SU-DHL-6 (cell line): ENCODE results near the gene ZNF18.
"Not testable (repeated sequence)": the region's sequence is repeated elsewhere in the genome, so short reads cannot be mapped to it uniquely, and the experiment has no call there.

ENCODE experiments used
- H2AFZ ChIP-seq: fragments of 200-600 bp; sonication (generic); 2 replicates; pipeline ENCODE4 v1.6.1; 2014; ENCODE audit warnings: low read depth, mild to moderate bottlenecking, moderate library complexity, mixed read lengths, antibody characterized with exemption, low read length; ENCODE audit not compliant: severe bottlenecking
- H3F3A ChIP-seq: fragments of 200-600 bp; shearing (Covaris generic); 2 replicates; pipeline ENCODE4 v1.6.0; 2016; ENCODE audit warnings: antibody characterized with exemption, mild to moderate bottlenecking; ENCODE audit not compliant: insufficient read depth
- H3K27ac ChIP-seq: fragments of 200-600 bp; sonication (generic); 2 replicates; pipeline ENCODE4 v1.5.1; 2016; ENCODE audit warnings: low read depth, mild to moderate bottlenecking, low read length, moderate library complexity, mixed read lengths
- H3K27me3 ChIP-seq: fragments of 200-600 bp; sonication (generic), shearing (Covaris generic); 2 replicates; pipeline ENCODE4 v1.6.0; 2014; ENCODE audit warnings: mild to moderate bottlenecking, low read length
- H3K36me3 ChIP-seq: fragments of 200-600 bp; sonication (generic); 2 replicates; pipeline ENCODE4 v1.6.1; 2014; ENCODE audit warnings: mild to moderate bottlenecking, low read length, mixed read lengths
- H3K4me2 ChIP-seq: fragments of 300-600, 200-600 bp; shearing (Covaris generic), sonication (generic); 2 replicates; pipeline ENCODE4 v1.6.0; 2014; ENCODE audit warnings: low read length, low read depth, mild to moderate bottlenecking; ENCODE audit not compliant: poor library complexity, severe bottlenecking
- H3K4me3 ChIP-seq: fragments of 200-600 bp; sonication (generic); 2 replicates; pipeline ENCODE4 v1.5.1; 2014; ENCODE audit warnings: antibody characterized with exemption, low read length, mild to moderate bottlenecking, mixed read lengths; ENCODE audit not compliant: insufficient read depth, poor library complexity, severe bottlenecking
- H3K79me2 ChIP-seq: fragments of 200-600 bp; sonication (generic); 2 replicates; pipeline ENCODE4 v1.6.1; 2014; ENCODE audit warnings: mild to moderate bottlenecking, low read length, moderate library complexity; ENCODE audit not compliant: insufficient read depth
- H3K9ac ChIP-seq: fragments of 200-600 bp; sonication (generic); 2 replicates; pipeline ENCODE4 v1.7.0; 2014; ENCODE audit warnings: mild to moderate bottlenecking, low read length
- H3K9me2 ChIP-seq: fragments of 200-600 bp; sonication (generic); replicated peaks from 2 replicates; pipeline ENCODE4 v1.6.1; 2014; ENCODE audit warnings: low read length; ENCODE audit not compliant: insufficient read depth
- H3K9me3 ChIP-seq: fragments of 200-600 bp; sonication (generic); 2 replicates; pipeline ENCODE4 v1.6.1; 2014; ENCODE audit warnings: low read length, mixed read lengths; ENCODE audit not compliant: insufficient read depth
- H4K20me1 ChIP-seq: fragments of 200-600 bp; sonication (generic); 2 replicates; pipeline ENCODE4 v1.6.1; 2014; ENCODE audit warnings: low read depth, mild to moderate bottlenecking, antibody characterized with exemption, low read length, moderate library complexity, mixed read lengths
- EZH2phosphoT487 ChIP-seq: fragments of 200-600 bp; sonication (generic), shearing (Covaris generic); conservative IDR thresholded peaks from 2 replicates; pipeline ENCODE4 v1.6.1; 2018; ENCODE audit warnings: mild to moderate bottlenecking, antibody characterized with exemption, low read length, moderate library complexity, mixed read lengths
- TF ChIP-seq, protein P1 (sequence below): fragments of 200-600 bp; sonication (generic); IDR thresholded peaks from one replicate; pipeline ENCODE4 v1.5.1; 2017; ENCODE audit warnings: antibody characterized with exemption, mild to moderate bottlenecking, low read length, moderate library complexity; ENCODE audit not compliant: insufficient read depth, poor library complexity, severe bottlenecking

ZNF18 gene

DNA sequence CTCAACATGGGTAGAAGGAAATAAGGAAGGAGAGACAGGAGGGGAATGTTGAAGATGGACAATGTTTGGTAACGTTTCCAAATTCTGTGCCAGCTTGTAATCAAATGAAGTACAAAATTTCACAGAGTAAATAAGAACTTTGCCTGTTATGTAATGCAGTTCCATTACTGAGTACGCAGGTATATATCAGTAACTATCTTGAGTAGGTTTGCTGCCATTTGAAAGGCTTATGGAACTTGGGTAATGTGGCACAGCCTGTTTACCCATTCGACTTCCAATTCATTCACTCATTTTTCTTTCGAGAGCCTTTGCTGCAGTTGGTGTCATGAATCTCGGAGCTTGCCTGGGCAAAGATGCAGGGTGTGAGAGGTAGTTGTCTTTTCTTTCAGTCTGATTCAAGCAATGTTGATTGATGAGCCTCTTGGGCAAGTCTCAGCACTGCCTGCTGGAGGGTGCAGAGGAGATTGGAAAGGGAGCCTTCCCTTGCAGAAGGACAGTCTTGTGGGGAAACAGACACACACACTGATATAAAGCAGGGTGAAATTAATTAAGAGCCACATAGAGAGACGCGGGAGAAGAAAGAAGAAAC, 53.4 kb downstream of the ZNF18 start:
- Histone ChIP-seq H3F3A (no peaks in the 10 kb centered on the region), H3K9me2 (no peaks in the 10 kb centered on the region), H3K9me3 (no peaks in the 10 kb centered on the region), H3K9ac (no peak overlapping the region), H3K4me2 (no peak overlapping the region), H4K20me1 (no peaks in the 10 kb centered on the region), H3K79me2 (no peaks in the 10 kb centered on the region), H3K27ac (no peak overlapping the region), H3K36me3 (no peaks in the 10 kb centered on the region), H3K27me3 (no peaks in the 10 kb centered on the region), H3K4me3 (no peak overlapping the region), H2AFZ (no peak overlapping the region)
- TF ChIP-seq, protein P1, sequence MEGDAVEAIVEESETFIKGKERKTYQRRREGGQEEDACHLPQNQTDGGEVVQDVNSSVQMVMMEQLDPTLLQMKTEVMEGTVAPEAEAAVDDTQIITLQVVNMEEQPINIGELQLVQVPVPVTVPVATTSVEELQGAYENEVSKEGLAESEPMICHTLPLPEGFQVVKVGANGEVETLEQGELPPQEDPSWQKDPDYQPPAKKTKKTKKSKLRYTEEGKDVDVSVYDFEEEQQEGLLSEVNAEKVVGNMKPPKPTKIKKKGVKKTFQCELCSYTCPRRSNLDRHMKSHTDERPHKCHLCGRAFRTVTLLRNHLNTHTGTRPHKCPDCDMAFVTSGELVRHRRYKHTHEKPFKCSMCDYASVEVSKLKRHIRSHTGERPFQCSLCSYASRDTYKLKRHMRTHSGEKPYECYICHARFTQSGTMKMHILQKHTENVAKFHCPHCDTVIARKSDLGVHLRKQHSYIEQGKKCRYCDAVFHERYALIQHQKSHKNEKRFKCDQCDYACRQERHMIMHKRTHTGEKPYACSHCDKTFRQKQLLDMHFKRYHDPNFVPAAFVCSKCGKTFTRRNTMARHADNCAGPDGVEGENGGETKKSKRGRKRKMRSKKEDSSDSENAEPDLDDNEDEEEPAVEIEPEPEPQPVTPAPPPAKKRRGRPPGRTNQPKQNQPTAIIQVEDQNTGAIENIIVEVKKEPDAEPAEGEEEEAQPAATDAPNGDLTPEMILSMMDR = no peak
- no peak for TF ChIP-seq EZH2phosphoT487

DNA sequence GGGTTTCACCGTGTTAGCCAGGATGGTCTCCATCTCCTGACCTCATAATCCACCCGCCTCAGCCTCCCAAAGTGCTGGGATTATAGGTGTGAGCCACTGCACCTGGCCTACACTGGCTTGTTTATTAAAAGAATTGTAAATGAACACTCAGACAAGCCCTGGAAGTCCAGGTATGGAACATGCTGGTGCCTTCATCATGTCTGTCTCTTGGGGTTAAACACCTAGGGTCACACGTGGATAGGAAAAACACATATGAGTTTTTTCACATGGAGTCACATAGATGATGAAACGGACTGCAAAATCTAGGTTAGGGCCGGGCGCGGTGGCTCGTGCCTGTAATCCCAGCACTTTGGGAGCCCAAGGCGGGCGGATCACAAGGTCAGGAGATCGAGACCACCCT, 54.2 kb downstream of the ZNF18 start:
- not testable (repeated sequence) for H3K27ac ChIP-seq, H4K20me1 ChIP-seq, H3K79me2 ChIP-seq, H3K4me2 ChIP-seq, H3K4me3 ChIP-seq, H3K27me3 ChIP-seq, H2AFZ ChIP-seq, H3K9ac ChIP-seq, H3F3A ChIP-seq, H3K9me3 ChIP-seq, H3K36me3 ChIP-seq, H3K9me2 ChIP-seq

DNA sequence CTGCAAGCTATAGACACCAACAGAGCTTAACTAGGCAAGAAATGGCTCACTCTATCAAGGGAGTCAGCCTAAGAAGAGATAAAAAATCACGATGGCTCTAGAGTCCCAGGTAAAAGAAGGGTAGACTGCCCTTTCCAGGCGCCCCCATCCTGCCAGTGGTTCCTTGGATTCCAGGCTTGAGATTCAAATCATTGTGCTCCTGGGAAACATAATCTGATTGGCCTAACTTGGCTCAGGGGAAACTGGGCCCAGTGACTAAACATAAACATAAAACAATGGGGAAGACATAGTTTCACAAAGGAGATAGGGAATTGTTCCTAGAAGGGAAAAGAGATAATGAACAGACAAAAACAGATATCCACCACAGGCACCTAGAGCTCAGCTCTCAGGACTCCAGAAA, 56.4 kb downstream of the ZNF18 start:
- Histone ChIP-seq H3K27me3 (no peaks in the 10 kb centered on the region), H2AFZ (no peak overlapping the region), H3K4me3 (no peak overlapping the region), H3K9me2 (no peaks in the 10 kb centered on the region), H3K9ac (no peak overlapping the region), H3K36me3 (no peaks in the 10 kb centered on the region), H4K20me1 (no peaks in the 10 kb centered on the region), H3K79me2 (no peaks in the 10 kb centered on the region), H3K27ac (no peak overlapping the region), H3K4me2 (no peak overlapping the region), H3F3A (no peaks in the 10 kb centered on the region), H3K9me3 (no peaks in the 10 kb centered on the region)
- TF ChIP-seq, protein P1 = no peak
- no peak for TF ChIP-seq EZH2phosphoT487

DNA sequence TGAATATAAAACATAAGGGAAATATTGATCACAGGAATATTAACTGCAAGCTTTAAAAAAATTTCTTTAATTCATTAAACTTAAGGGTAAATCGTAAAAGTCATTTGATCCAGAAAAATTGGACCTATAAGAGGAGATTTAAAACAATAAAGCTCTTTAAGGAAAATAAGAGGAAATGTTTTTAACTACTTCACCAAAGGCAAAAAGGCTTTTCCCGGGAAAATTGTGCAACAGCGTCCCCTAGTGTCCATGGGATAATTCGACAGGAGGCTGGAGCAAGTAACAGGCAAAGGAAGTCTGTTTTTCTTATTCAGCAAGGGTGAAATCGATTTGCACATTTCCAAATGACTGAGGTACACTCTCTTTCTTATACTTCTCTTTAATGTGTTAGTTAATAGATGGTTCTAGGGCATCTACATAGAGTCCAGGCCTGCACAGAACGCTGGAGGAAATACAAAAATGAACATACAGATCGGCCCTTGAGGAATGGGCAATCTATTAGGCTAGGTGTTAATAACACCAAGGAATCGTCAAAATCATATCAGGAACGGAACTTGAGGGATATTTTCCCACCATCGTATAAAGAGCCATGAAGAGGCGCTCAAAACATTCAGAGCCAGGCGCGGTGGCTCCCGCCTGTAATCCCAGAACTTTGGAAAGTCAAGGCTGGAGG, 61.4 kb downstream of the ZNF18 start:
- Histone ChIP-seq H3K27me3 (no peaks in the 10 kb centered on the region), H3K27ac (no peak overlapping the region), H3K4me3 (no peak overlapping the region), H4K20me1 (no peaks in the 10 kb centered on the region), H2AFZ (no peak overlapping the region), H3K9me3 (no peaks in the 10 kb centered on the region), H3K9ac (no peak overlapping the region), H3F3A (no peaks in the 10 kb centered on the region), H3K4me2 (no peak overlapping the region), H3K79me2 (no peaks in the 10 kb centered on the region), H3K36me3 (no peaks in the 10 kb centered on the region), H3K9me2 (no peaks in the 10 kb centered on the region)
- TF ChIP-seq, protein P1 = peak; percentile 75
- TF ChIP-seq EZH2phosphoT487 = no peak
